HCT116 (cell line): ENCODE results near the gene FAM13C.

ENCODE experiments used
- CTCF ChIP-seq, 3 experiments: fragments of 200-600 bp in 1 of 3; sonication (generic) in 1 of 3; IDR thresholded peaks in 2 of 3; conservative IDR thresholded peaks in 1 of 3; 2 replicates each; pipeline ENCODE4 v1.5.1; 2012 to 2017; ENCODE audit warnings: low read depth in 2 of 3, low read length in 2 of 3, antibody characterized with exemption in 1 of 3, borderline replicate concordance in 1 of 3, control low read depth in 1 of 3, mild to moderate bottlenecking in 1 of 3, mixed read lengths in 1 of 3, mixed run types in 1 of 3, moderate library complexity in 1 of 3; ENCODE audit not compliant: insufficient read depth in 1 of 3
- EZH2 ChIP-seq: fragments of 200-600 bp; sonication (generic); IDR thresholded peaks from 2 replicates; pipeline ENCODE4 v1.6.1; 2017; ENCODE audit warnings: antibody characterized with exemption, mixed run types
- EZH2phosphoT487 ChIP-seq: fragments of 200-600 bp; IDR thresholded peaks from 2 replicates; pipeline ENCODE4 v1.6.1; 2018; ENCODE audit warnings: antibody characterized with exemption, borderline replicate concordance
- MAX ChIP-seq: IDR thresholded peaks from 2 replicates; pipeline ENCODE4 v1.6.1; 2012
- POLR2A ChIP-seq: IDR thresholded peaks from 2 replicates; pipeline ENCODE4 v1.7.0; 2011; ENCODE audit warnings: borderline replicate concordance; ENCODE audit not compliant: insufficient read depth, insufficient read length; ENCODE audit errors: extremely low read depth
- RAD21 ChIP-seq: IDR thresholded peaks from 2 replicates; pipeline ENCODE4 v1.6.1; 2012; ENCODE audit warnings: low read depth, mild to moderate bottlenecking
- ZNF274 ChIP-seq: fragments of 200-500 bp; sonication (Bioruptor generic); IDR thresholded peaks from 2 replicates; pipeline ENCODE4 v1.6.1; 2014; ENCODE audit warnings: mild to moderate bottlenecking, low read depth, low read length, inconsistent platforms

- TF ChIP-seq ZNF274 (no peak), CTCF (IDR thresholded peaks at IDR 0.05 in 2 of 3, conservative IDR thresholded peaks at IDR 0.05 in 1 of 3; ENCODE audit: borderline replicate concordance in 1 of 3, insufficient read depth in 1 of 3, low read depth in 2 of 3, low read length in 2 of 3) (no peak), POLR2A (no peak), MAX (no peak), RAD21 (no peak), EZH2 (no peak), EZH2phosphoT487 (no peak)
These were observed 92.7 kb downstream of the FAM13C start for GRCh38 chr10:59269651-59270050.
